IMR-90 (cell line): Measurements from ENCODE around the gene RHBDD2. TPM values are rescaled to one million over a fixed set of nuclear protein-coding genes. Genes with fewer than 3 reads are reported as not detected.

Experiments
- ATAC-seq: fragments of 200-7000 bp; cut with Tn5 transposase; 2 replicates; pipeline ENCODE4 v1.9.1; 2020; ENCODE audit warnings: low read depth, mild to moderate bottlenecking, moderate library complexity
- BruUV-seq: library from RNA; stranded (reverse); fragments of 400-500 nt; replicated peaks from 2 replicates; lab custom pipeline; 2021; lab: Mats Ljungman, UMichigan
- CTCF ChIA-PET: fragments of 300-600 bp; formaldehyde crosslinking; extraction: SDS; loops from one replicate; lab custom pipeline; 2021; ENCODE audit warnings: antibody characterized with exemption; lab: Yijun Ruan, JAX
- POLR2A ChIA-PET: fragments of 300-600 bp; sonication (Branson Sonifier 250); formaldehyde crosslinking; loops from one replicate; lab custom pipeline; 2022; ENCODE audit warnings: antibody characterized with exemption; ENCODE audit not compliant: unreplicated experiment; lab: Charles Lee
- DNase-seq: peaks from one replicate; pipeline ENCODE4 v3.0.0; 2013
- H2AFZ ChIP-seq: replicated peaks from 2 replicates; pipeline ENCODE3; 2013; ENCODE audit warnings: low read length, mild to moderate bottlenecking; ENCODE audit not compliant: poor library complexity
- H2AK5ac ChIP-seq: 2 replicates; pipeline ENCODE4 v1.6.1; 2013; ENCODE audit warnings: low read depth, low read length, inconsistent platforms
- H2AK9ac ChIP-seq: replicated peaks from 2 replicates; pipeline ENCODE3; 2013; ENCODE audit warnings: mild to moderate bottlenecking, low read depth, low read length, moderate library complexity; ENCODE audit not compliant: poor library complexity
- H2BK120ac ChIP-seq: 2 replicates; pipeline ENCODE4 v1.6.1; 2013; ENCODE audit warnings: low read depth, low read length, inconsistent platforms
- H2BK15ac ChIP-seq: 3 replicates; pipeline ENCODE4 v1.6.1; 2013; ENCODE audit warnings: low read depth, low read length, inconsistent platforms
- H2BK20ac ChIP-seq: 2 replicates; pipeline ENCODE4 v1.6.1; 2013; ENCODE audit warnings: low read depth, mild to moderate bottlenecking, inconsistent platforms, low read length, moderate library complexity
- H2BK5ac ChIP-seq: 2 replicates; pipeline ENCODE4 v1.6.1; 2013; ENCODE audit warnings: mild to moderate bottlenecking, low read depth, low read length, inconsistent platforms; ENCODE audit not compliant: poor library complexity, severe bottlenecking
- H3K14ac ChIP-seq: replicated peaks from 2 replicates; pipeline ENCODE4 v1.6.1; 2013; ENCODE audit warnings: low read depth, low read length, inconsistent platforms
- H3K18ac ChIP-seq: 2 replicates; pipeline ENCODE4 v1.6.1; 2013; ENCODE audit warnings: low read depth, low read length, control low read depth
- H3K23ac ChIP-seq: 2 replicates; pipeline ENCODE4 v1.6.1; 2013; ENCODE audit warnings: low read depth, low read length, inconsistent platforms
- H3K27ac ChIP-seq: 2 replicates; pipeline ENCODE4 v1.5.1; 2013; ENCODE audit warnings: mild to moderate bottlenecking, control low read depth, low read length; ENCODE audit not compliant: insufficient read depth
- H3K27me3 ChIP-seq: 2 replicates; pipeline ENCODE4 v1.6.1; 2013; ENCODE audit warnings: low read length; ENCODE audit not compliant: control insufficient read depth, insufficient read depth
- H3K36me3 ChIP-seq: 2 replicates; pipeline ENCODE4 v1.6.1; 2013; ENCODE audit warnings: low read length, mixed read lengths; ENCODE audit not compliant: control insufficient read depth, insufficient read depth
- H3K4ac ChIP-seq: 2 replicates; pipeline ENCODE4 v1.6.1; 2013; ENCODE audit warnings: low read depth, low read length, inconsistent platforms
- H3K4me1 ChIP-seq: 2 replicates; pipeline ENCODE4 v1.6.1; 2013; ENCODE audit warnings: low read length, mixed read lengths; ENCODE audit not compliant: control insufficient read depth, insufficient read depth
- H3K4me2 ChIP-seq: 2 replicates; pipeline ENCODE4 v1.6.1; 2013; ENCODE audit warnings: low read depth, mild to moderate bottlenecking, control low read depth, low read length, moderate library complexity
- H3K4me3 ChIP-seq: 2 replicates; pipeline ENCODE4 v1.5.1; 2013; ENCODE audit warnings: low read depth, mild to moderate bottlenecking, control low read depth, low read length, moderate library complexity; ENCODE audit not compliant: insufficient read depth
- H3K56ac ChIP-seq: 2 replicates; pipeline ENCODE4 v1.6.1; 2013; ENCODE audit warnings: low read length, inconsistent platforms; ENCODE audit not compliant: insufficient read depth; ENCODE audit errors: extremely low read depth
- H3K79me1 ChIP-seq, 2 experiments: 2 replicates each; pipeline ENCODE4 v1.6.1; 2013; ENCODE audit warnings: low read length in 2 of 2, inconsistent platforms in 1 of 2, low read depth in 1 of 2
- H3K9ac ChIP-seq: 2 replicates; pipeline ENCODE4 v1.6.1; 2013; ENCODE audit warnings: low read depth, low read length, control low read depth
- H3K9me1 ChIP-seq: 2 replicates; pipeline ENCODE4 v1.6.1; 2013; ENCODE audit warnings: low read length, inconsistent platforms; ENCODE audit not compliant: insufficient read depth
- H3K9me3 ChIP-seq: 2 replicates; pipeline ENCODE4 v1.6.1; 2013; ENCODE audit warnings: low read length; ENCODE audit not compliant: control insufficient read depth, insufficient read depth
- H4K20me1 ChIP-seq: 2 replicates; pipeline ENCODE4 v1.6.1; 2013; ENCODE audit warnings: low read length, inconsistent platforms; ENCODE audit not compliant: insufficient read depth
- H4K5ac ChIP-seq: 2 replicates; pipeline ENCODE4 v1.6.1; 2013; ENCODE audit warnings: mild to moderate bottlenecking, low read depth, low read length, control low read depth
- H4K8ac ChIP-seq, 2 experiments: 2 replicates each; pipeline ENCODE4 v1.6.1; 2013; ENCODE audit warnings: low read depth in 2 of 2, low read length in 2 of 2, control low read depth in 1 of 2, inconsistent platforms in 1 of 2
- H4K91ac ChIP-seq: 2 replicates; pipeline ENCODE4 v1.6.1; 2013; ENCODE audit warnings: low read depth, low read length, inconsistent platforms; ENCODE audit not compliant: insufficient read depth
- BHLHE40 ChIP-seq: fragments of 150-350 bp; IDR thresholded peaks from 2 replicates; pipeline ENCODE4 v1.6.1; 2016; ENCODE audit warnings: mild to moderate bottlenecking, low read depth, low read length
- CEBPB ChIP-seq: IDR thresholded peaks from 2 replicates; pipeline ENCODE4 v1.6.1; 2012; ENCODE audit warnings: low read depth, low read length, improper control_type of control experiment
- CHD1 ChIP-seq: IDR thresholded peaks from 2 replicates; pipeline ENCODE4 v1.6.1; 2012; ENCODE audit warnings: low read depth, low read length, improper control_type of control experiment
- ELK1 ChIP-seq: fragments of 150-350 bp; IDR thresholded peaks from 2 replicates; pipeline ENCODE4 v1.6.1; 2016; ENCODE audit warnings: low read depth, mild to moderate bottlenecking, low read length, moderate library complexity, borderline replicate concordance
- FOS ChIP-seq: fragments of 150-350 bp; IDR thresholded peaks from 2 replicates; pipeline ENCODE4 v1.6.1; 2016; ENCODE audit warnings: low read depth, low read length
- MAFK ChIP-seq: IDR thresholded peaks from 2 replicates; pipeline ENCODE4 v1.6.1; 2012; ENCODE audit warnings: low read depth, low read length, improper control_type of control experiment
- MAZ ChIP-seq: IDR thresholded peaks from 2 replicates; pipeline ENCODE4 v1.6.1; 2012; ENCODE audit warnings: low read depth, mild to moderate bottlenecking, low read length, improper control_type of control experiment, moderate library complexity, borderline replicate concordance
- MXI1 ChIP-seq: IDR thresholded peaks from 2 replicates; pipeline ENCODE4 v1.6.1; 2012; ENCODE audit warnings: low read depth, mild to moderate bottlenecking, low read length, moderate library complexity, borderline replicate concordance
- NFE2L2 ChIP-seq: fragments of 150-350 bp; IDR thresholded peaks from 2 replicates; pipeline ENCODE4 v1.6.1; 2016; ENCODE audit warnings: low read depth, mild to moderate bottlenecking, low read length
- POLR2A ChIP-seq: IDR thresholded peaks from 2 replicates; pipeline ENCODE4 v1.6.1; 2012; ENCODE audit warnings: mild to moderate bottlenecking, low read depth, low read length
- RAD21 ChIP-seq: IDR thresholded peaks from 2 replicates; pipeline ENCODE4 v1.6.1; 2012; ENCODE audit warnings: low read length, improper control_type of control experiment
- RCOR1 ChIP-seq: IDR thresholded peaks from 2 replicates; pipeline ENCODE4 v1.6.1; 2012; ENCODE audit warnings: mild to moderate bottlenecking, low read length, improper control_type of control experiment; ENCODE audit not compliant: insufficient replicate concordance
- RFX5 ChIP-seq: IDR thresholded peaks from 2 replicates; pipeline ENCODE4 v1.8.0; 2012; ENCODE audit warnings: low read depth, mild to moderate bottlenecking, low read length, moderate library complexity
- SMC3 ChIP-seq: fragments of 150-350 bp; IDR thresholded peaks from 2 replicates; pipeline ENCODE4 v1.6.1; 2016; ENCODE audit warnings: low read depth, mild to moderate bottlenecking, antibody characterized with exemption, low read length, moderate library complexity
- WGBS, 2 experiments: methylation state at CpG; one replicate each; pipeline versions ENCODE4 v1.1.5 to v1.1.7; 2013; ENCODE audit warnings: missing lambda C conversion rate in 2 of 2; ENCODE audit not compliant: insufficient read length in 1 of 2; ENCODE audit errors: extremely low coverage in 2 of 2; 5-methylcytosine and 5-hydroxymethylcytosine counted together
- dilution Hi-C: fragments of 300-500 bp; cut with HindIII; formaldehyde crosslinking; loops from one replicate; pipeline ENCODE4 v1.14.3; 2018; ENCODE audit warnings: low sequenced_read_pairs; ENCODE audit not compliant: unreplicated experiment
- in situ Hi-C: fragments of 300-500 bp; cut with MboI; formaldehyde crosslinking; loops from 3 replicates; pipeline ENCODE4 v1.14.3; 2019; ENCODE audit warnings: low sequenced_read_pairs, inconsistent platforms, mixed read lengths
- intact Hi-C: fragments of 100-400 bp; cut with micrococcal nuclease; formaldehyde crosslinking; loops from 2 replicates; pipeline ENCODE4 v1.10.0; 2022
- polyA plus RNA-seq, 3 experiments: library from polyadenylated mRNA; depleted of rRNA; stranded (reverse); fragments of >200 nt; gene quantifications; 2 replicates each; pipeline ENCODE4 v1.2.3, GENCODE V29; 2012; ENCODE audit warnings: low replicate concordance in 1 of 3
- total RNA-seq: library from RNA; depleted of rRNA; stranded (reverse); fragments of >200 nt; gene quantifications from 2 replicates; pipeline ENCODE4 v1.2.3, GENCODE V29; 2012

RHBDD2 gene
- total and polyA plus RNA-seq, 2 of the 4 experiments (the other 2 are of a cell fraction), result 9.7 to 42.4 TPM

- intact Hi-C loops, result no loop called here
- Histone ChIP-seq H4K20me1 (peaks cover 55% of the 10 kb centered on the region), H3K4me1 (no peaks in the 10 kb centered on the region), H3K23ac (no peak overlapping the region), H3K9me3 (no peaks in the 10 kb centered on the region), H4K5ac (no peak overlapping the region), H2BK120ac (no peak overlapping the region), H3K9me1 (peaks cover 23% of the 10 kb centered on the region), H3K4ac (no peak overlapping the region), H2BK20ac (no peak overlapping the region), H4K8ac (no peak overlapping the region), H3K4me2 (no peak overlapping the region), H3K4me3 (no peak overlapping the region), H2AK5ac (no peak overlapping the region), H2AFZ (no peak overlapping the region), H3K79me1 (peaks cover 39 to 84% of the 10 kb centered on the region in 2 experiments), H2BK5ac (no peak overlapping the region), H2BK15ac (no peak overlapping the region), H3K9ac (no peak overlapping the region), H3K18ac (no peak overlapping the region), H3K14ac (no peak overlapping the region), H3K27me3 (no peaks in the 10 kb centered on the region), H3K27ac (no peak overlapping the region), H3K36me3 (0 out of 2 replicates have a peak, but pooled peaks cover 3% of the 10 kb centered on the region), H4K91ac (no peak overlapping the region), H2AK9ac (no peak overlapping the region), H3K56ac (no peak overlapping the region)
- ChIA-PET POLR2A (no interaction called here), CTCF (no interaction called here)
- in situ Hi-C loops, result no loop called here
- TF ChIP-seq MAZ (no peak), NFE2L2 (no peak), MXI1 (no peak), RFX5 (no peak), BHLHE40 (no peak), POLR2A (no peak), RAD21 (no peak), MAFK (no peak), FOS (no peak), RCOR1 (no peak), CEBPB (no peak), SMC3 (no peak), CHD1 (no peak), ELK1 (no peak)
- BruUV-seq, result no TSS peak
- WGBS, 2 experiments, result no CpG with 5 or more reads among the region's 2 CpGs
- dilution Hi-C loops, result no loop called here
- DNase-seq (no peak), ATAC-seq (no peak)
These were observed 45.4 kb downstream of the RHBDD2 start for GRCh38 chr7:75924256-75924655.
